Peyer's patch (tissue), 4 donors: ENCODE results near the gene FAT4.

ENCODE experiments used
- POLR2A ChIP-seq, 2 donors: fragments of 450-650 bp; IDR thresholded peaks; one replicate each; pipeline ENCODE4 v1.5.1; 2017; ENCODE audit warnings: antibody characterized with exemption in 2 of 2, mild to moderate bottlenecking in 2 of 2, moderate library complexity in 2 of 2
- TF ChIP-seq, protein P1 (sequence below), 6 experiments: fragments of 450-650 bp in 4 of 6; fragments of 200-600 bp in 2 of 6; sonication (generic) in 1 of 6; IDR thresholded peaks; one replicate each; pipeline ENCODE4 v1.5.1; 2017 to 2019; ENCODE audit warnings: antibody characterized with exemption in 6 of 6, mild to moderate bottlenecking in 3 of 6, moderate library complexity in 1 of 6

GRCh38 chr4:125325733-125326132 is 11.0 kb downstream of the FAT4 start:
- TF ChIP-seq, protein P1, sequence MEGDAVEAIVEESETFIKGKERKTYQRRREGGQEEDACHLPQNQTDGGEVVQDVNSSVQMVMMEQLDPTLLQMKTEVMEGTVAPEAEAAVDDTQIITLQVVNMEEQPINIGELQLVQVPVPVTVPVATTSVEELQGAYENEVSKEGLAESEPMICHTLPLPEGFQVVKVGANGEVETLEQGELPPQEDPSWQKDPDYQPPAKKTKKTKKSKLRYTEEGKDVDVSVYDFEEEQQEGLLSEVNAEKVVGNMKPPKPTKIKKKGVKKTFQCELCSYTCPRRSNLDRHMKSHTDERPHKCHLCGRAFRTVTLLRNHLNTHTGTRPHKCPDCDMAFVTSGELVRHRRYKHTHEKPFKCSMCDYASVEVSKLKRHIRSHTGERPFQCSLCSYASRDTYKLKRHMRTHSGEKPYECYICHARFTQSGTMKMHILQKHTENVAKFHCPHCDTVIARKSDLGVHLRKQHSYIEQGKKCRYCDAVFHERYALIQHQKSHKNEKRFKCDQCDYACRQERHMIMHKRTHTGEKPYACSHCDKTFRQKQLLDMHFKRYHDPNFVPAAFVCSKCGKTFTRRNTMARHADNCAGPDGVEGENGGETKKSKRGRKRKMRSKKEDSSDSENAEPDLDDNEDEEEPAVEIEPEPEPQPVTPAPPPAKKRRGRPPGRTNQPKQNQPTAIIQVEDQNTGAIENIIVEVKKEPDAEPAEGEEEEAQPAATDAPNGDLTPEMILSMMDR (IDR thresholded peaks at IDR 0.05), result no peak
- no peak for TF ChIP-seq POLR2A (IDR thresholded peaks at IDR 0.05)
